Measurements from ENCODE around the gene PHETA1.
"Not testable (repeated sequence)": the region's sequence is repeated elsewhere in the genome, so short reads cannot be mapped to it uniquely, and the experiment has no call there.

PHETA1 gene

DNA sequence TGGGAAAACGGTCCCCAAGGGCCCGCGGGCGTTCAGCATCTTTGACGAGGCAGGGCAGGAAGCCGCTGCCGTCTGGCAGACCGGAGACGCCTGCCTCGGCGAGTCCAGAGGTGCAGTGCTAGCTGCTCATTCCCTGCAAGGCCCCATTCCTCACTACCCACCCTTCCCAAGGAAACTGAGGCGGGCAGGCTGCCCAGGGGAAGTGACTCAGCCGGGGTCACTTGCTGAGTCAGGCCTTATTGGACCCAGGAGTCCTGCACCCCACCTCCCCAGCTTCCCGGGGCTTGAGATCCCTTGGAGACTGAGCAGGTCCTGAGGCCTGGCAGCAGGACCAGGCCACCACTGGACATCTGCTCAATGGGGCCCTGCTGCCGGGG, 40.5 kb upstream of the PHETA1 start:
- Histone ChIP-seq H3K27me3 (ENCODE audit: low read depth) (no peaks in the 10 kb centered on the region), H3K9me3 (no peaks in the 10 kb centered on the region), H3K4me1 (peaks cover 11% of the 10 kb centered on the region; the same call in 1 of the 2 replicates), H3K36me3 (replicated peaks) (no peaks in the 10 kb centered on the region), H3K4me3 (no peak overlapping the region)
- in situ Hi-C loops (cut with MboI; ENCODE audit: low sequenced_read_pairs): no loop called here
- no peak for DNase-seq (ENCODE audit: low spot score in 2 of 2)

DNA sequence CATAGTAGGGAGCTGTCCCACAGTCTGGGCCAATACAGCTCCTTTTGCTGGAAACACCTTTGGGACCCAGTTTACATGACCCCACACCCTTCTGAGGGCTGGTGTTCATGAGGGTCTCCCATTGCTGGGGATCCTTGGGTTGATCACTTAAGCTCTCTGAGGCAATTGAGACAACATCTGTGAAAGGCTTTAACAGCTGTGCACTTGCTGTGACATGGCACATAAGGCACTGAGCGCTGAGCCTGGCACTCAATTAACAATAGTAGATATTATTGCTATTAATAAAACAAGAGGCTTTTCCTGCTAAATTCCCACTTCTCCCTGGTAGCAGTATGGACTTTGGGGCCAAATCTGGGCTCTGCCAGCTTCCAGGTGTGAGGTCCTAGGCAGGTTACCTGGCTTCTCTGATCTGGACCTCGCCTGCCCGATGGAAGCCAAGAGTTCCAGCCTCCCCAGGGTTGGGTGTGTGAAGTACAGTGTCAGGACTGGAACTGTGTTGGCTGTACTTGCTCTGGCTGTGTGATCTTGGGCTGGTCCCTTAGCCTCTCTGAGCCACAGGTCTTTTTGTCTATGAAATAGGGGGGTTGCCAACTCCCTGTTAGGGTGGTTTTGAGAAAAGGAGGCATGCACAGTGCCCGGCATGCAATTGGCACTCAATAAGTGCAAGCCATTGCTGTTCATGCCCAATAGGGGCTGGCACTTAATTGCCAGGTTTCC, 39.9 kb upstream of the PHETA1 start:
- Histone ChIP-seq H3K4me1 (peaks cover 11% of the 10 kb centered on the region; the same call in 1 of the 2 replicates), H3K9me3 (no peaks in the 10 kb centered on the region), H3K27me3 (ENCODE audit: low read depth) (no peaks in the 10 kb centered on the region), H3K4me3 (no peak overlapping the region), H3K36me3 (replicated peaks) (no peaks in the 10 kb centered on the region)
- DNase-seq (ENCODE audit: low spot score in 2 of 2): no peak
- in situ Hi-C loops (cut with MboI; ENCODE audit: low sequenced_read_pairs): no loop called here

DNA sequence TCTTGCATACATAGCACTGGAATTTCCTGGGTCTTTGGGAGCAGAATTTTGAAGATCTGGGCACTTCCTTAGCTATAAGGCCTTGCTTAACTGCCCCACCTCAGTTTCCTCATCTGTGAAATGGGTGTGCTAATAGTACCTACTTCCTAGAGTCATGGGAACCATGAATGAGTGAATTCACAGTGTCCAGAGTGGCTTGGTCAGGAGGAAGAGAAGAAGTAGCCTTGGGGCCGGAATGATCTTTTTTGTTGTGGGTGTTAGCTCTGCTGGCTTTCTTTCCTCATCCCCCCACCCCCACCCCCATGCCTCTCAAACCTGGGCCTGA, 39.2 kb upstream of the PHETA1 start:
- no peak overlapping the region for H3K4me3 ChIP-seq
- no peaks in the 10 kb centered on the region for H3K9me3 ChIP-seq
- no peak for DNase-seq (ENCODE audit: low spot score in 2 of 2)
- H3K4me1 ChIP-seq: peaks cover 11% of the 10 kb centered on the region; the same call in 1 of the 2 replicates
- H3K36me3 ChIP-seq (replicated peaks): no peaks in the 10 kb centered on the region
- in situ Hi-C loops (cut with MboI; ENCODE audit: low sequenced_read_pairs): no loop called here
- no peaks in the 10 kb centered on the region for H3K27me3 ChIP-seq (ENCODE audit: low read depth)

DNA sequence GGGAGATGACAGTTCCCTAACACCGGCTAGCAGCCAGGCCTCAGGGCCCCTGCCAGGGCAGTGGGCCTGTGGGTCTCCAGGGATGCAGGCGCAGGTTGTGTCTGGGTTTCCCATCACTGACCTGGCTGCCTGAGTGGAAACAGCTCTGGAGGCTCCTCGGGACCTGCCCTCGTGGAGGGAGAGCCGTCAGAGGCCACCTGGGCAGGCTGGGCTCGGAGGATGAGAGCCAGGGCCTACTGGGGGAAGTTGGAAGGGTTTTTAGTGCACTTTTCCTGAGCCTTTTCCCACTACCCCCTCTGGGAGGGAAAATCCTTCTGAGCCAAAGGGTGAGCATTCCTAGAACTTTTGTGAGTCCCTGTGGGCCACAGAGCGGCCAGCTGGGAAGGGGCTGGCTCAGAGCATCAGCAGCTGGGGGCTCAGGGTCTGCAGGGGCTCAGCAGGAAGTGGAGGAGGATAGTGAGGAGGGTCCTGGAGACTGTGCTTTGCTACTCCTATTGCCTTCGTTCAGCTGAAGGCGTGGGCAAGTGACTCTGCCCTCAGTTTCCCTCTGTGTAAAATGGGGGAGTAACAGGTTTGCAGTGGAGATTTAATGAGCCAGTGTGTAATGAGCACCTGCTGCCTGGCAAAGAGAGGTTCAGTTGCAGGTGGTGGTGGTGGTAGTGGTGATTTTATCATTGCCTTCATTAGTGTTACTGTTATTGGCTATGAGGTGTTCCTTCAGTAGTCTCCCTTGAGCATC, 38.7 kb upstream of the PHETA1 start:
- H3K9me3 ChIP-seq: no peaks in the 10 kb centered on the region
- in situ Hi-C loops (cut with MboI; ENCODE audit: low sequenced_read_pairs): no loop called here
- H3K36me3 ChIP-seq (replicated peaks): no peaks in the 10 kb centered on the region
- H3K4me3 ChIP-seq: peak overlapping the region; percentile 66
- H3K4me1 ChIP-seq: peaks cover 11% of the 10 kb centered on the region; the same call in 1 of the 2 replicates
- H3K27me3 ChIP-seq (ENCODE audit: low read depth): no peaks in the 10 kb centered on the region
- peak in 1 of 2 experiments; percentile 22 for DNase-seq (ENCODE audit: low spot score in 2 of 2)

DNA sequence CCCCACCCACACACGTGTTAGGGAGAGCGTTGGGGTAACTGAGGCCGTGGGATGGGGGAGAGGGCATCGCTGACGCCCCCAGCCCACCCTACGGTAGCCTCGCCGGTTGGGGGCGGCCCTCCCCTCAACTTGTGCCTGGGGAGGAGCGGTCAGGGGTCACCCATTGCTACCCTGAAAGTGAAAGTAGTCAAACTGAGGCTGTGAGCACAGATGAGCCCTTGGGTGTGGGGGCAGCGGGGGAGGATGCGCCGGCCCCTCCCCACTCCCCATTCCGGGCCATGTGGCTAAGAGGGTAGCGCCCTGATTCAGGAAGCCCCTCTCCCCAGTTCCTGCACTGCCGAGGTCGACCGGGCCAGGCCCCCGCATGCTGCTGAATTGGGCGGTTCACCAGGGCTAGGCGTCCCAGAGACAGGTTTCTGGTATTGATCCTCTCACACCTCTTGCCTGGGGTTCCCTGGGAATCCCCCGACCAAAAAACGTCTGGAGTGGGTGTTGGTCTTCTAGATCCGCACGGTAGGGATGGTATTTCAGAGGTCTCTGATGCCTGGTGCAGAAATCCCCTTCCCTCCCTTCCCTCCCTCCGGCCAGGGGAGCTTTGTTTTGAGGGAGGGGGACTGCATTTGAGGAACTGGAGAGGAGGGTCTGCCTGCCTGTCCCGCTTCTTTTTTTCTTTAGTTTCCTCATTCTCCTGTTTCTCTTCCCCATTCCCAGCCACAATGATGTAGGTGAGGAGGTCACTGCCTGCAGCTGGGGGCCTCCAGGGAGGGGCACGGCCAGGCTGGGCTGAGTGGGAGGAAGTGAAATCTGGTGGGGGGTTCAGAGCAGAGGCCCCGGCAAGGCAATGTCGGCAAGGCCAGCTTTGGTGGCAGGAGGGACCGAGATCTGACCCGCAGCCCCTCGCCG, 37.8 kb upstream of the PHETA1 start:
- in situ Hi-C loops (cut with MboI; ENCODE audit: low sequenced_read_pairs): no loop called here
- Histone ChIP-seq H3K36me3 (replicated peaks) (no peaks in the 10 kb centered on the region), H3K27me3 (ENCODE audit: low read depth) (no peaks in the 10 kb centered on the region), H3K4me1 (peaks cover 11% of the 10 kb centered on the region; the same call in 1 of the 2 replicates), H3K9me3 (no peaks in the 10 kb centered on the region), H3K4me3 (peak overlapping the region; percentile 66)
- peak in 1 of 2 experiments; percentile 36 for DNase-seq (ENCODE audit: low spot score in 2 of 2)

DNA sequence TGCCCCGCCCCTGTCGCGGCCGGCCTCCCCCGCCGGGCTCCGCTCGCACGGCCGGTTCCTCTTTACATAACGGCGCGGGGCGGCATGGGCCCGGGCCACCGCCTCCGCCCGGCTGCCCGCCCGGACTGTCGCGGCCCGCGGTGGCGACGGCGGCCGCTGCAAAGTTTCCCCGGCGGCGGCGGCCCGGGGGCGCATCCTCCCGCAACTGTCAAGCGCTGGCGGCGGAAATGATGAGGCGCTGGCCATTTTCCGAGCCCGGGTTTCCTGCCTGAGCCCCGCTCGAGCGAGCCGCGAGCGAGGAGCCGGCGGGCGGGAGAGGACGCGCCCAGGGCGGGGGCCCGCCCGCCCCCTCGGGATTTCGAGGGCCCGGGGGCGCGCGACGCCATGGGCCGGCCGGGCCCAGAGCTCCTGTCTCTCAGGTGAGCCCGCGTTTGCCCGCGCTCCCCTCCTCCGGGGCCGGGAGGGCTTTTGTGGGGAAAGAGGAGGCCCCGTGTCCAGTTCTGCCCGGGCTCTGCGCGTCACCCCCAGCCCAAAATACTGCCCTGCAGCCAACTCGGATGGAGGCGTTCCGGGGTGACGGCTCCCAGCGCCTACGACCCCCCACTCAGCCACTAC, 37.1 kb upstream of the PHETA1 start, which contains the start of gene SH2B3:
TSS of gene SH2B3 (plus strand) at position 65 of the 615 bp plus-strand sequence. CDS start 12,223 bp downstream, outside the sequence.
- H3K36me3 ChIP-seq (replicated peaks): no peaks in the 10 kb centered on the region
- no peaks in the 10 kb centered on the region for H3K27me3 ChIP-seq (ENCODE audit: low read depth)
- peaks cover 11% of the 10 kb centered on the region; the same call in 1 of the 2 replicates for H3K4me1 ChIP-seq
- DNase-seq (ENCODE audit: low spot score in 2 of 2): no peak
- no peaks in the 10 kb centered on the region for H3K9me3 ChIP-seq
- in situ Hi-C loops (cut with MboI; ENCODE audit: low sequenced_read_pairs): no loop called here
- H3K4me3 ChIP-seq: peak within 1 kb of the TSS; percentile 66

DNA sequence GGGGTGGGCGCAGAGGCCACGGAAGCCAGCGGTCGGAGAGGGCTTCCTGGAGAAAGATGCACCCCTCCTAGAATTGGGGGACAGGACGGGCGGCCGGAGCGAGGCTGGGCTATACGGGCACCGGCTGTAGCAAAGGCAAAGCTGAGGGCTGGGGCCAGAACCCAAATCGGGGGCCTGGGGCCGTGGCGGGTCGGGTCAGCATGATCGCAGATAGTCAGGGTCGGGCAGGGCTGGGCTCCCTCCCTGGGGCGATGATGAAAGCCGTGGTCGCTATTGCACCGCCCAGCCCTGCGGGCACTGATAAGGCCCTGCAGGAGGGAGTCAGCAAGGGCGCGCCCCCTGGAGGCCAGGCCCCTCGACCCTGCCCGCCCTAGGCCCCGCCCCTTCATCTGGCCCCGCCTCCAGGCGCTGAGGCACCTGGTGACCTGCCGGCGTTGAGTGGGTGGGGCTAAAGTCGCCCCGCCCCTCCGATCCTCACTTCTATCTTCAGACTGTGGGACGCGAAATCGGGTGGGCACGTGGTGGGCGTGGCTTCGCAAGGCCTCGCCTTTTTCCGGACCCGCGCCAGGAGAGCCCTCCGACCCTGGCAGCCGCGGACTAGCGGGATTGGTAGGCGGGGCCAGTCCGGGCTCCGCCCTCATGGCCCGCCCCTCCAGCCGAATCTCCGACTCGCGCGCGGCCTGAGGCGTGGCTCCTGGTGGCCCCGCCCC, 36.4 kb upstream of the PHETA1 start:
- H3K4me3 ChIP-seq: peak overlapping the region; percentile 66
- in situ Hi-C loops (cut with MboI; ENCODE audit: low sequenced_read_pairs): no loop called here
- peaks cover 11% of the 10 kb centered on the region; the same call in 1 of the 2 replicates for H3K4me1 ChIP-seq
- peak; percentile 91 to 99 for DNase-seq (ENCODE audit: low spot score in 2 of 2)
- no peaks in the 10 kb centered on the region for H3K9me3 ChIP-seq
- no peaks in the 10 kb centered on the region for H3K27me3 ChIP-seq (ENCODE audit: low read depth)
- H3K36me3 ChIP-seq (replicated peaks): no peaks in the 10 kb centered on the region

DNA sequence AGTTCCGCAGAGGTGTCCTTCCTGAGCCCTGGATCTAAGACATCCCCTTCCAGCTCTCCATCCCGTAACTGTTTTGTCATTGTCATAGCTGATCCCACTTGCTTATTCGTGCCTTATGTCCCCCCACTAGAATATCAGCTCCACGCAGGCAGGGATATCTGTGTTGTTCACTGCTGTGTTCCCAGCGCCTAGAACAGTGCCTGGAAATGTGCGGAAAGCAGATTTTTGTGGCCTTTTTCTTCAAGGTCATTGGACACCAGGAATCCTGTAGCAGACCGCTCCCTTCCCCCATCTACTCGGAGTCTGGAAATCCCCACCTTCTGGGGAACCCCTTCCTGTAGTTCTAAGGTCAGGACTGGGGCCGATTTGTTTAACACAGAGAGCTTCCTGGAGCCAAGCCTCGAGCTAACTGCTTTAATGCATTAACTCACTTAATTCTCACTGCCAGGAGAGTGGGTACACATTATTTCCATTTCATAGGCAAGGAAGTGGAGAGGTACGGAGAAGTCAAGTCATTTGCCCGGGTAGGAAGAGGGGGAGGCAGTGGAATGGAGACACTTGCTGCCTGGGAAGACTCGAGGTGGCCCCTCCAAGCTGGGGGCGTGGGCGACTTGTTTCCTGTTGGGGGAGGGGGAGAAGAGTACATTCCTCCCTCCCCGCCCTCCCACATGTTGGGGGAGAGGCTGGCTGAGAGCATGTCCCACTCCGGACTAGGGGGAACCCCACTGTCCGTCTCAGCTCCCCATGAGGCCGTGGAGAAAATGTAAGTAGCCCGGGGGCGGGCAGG, 35.7 kb upstream of the PHETA1 start:
- Histone ChIP-seq H3K36me3 (replicated peaks) (no peaks in the 10 kb centered on the region), H3K4me3 (peak overlapping the region; percentile 66), H3K9me3 (no peaks in the 10 kb centered on the region), H3K4me1 (peaks cover 11% of the 10 kb centered on the region; the same call in 1 of the 2 replicates), H3K27me3 (ENCODE audit: low read depth) (no peaks in the 10 kb centered on the region)
- in situ Hi-C loops (cut with MboI; ENCODE audit: low sequenced_read_pairs): no loop called here
- no peak for DNase-seq (ENCODE audit: low spot score in 2 of 2)

DNA sequence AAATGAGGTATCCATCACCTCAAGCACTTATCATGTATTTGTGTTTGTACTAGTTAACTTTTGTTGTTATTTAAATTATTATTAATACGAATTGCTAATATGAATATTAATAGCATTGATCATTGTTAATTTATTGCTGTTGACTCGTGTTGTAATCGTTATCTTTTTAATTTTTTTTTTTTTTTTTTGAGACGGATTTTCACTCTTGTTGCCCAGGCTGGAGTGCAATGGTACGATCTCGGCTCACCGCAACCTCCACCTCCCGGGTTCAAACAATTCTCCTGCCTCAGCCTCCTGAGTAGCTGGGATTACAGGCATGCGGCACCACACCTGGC, 33.6 kb upstream of the PHETA1 start:
- in situ Hi-C loops (cut with MboI; ENCODE audit: low sequenced_read_pairs): not testable (repeated sequence)

DNA sequence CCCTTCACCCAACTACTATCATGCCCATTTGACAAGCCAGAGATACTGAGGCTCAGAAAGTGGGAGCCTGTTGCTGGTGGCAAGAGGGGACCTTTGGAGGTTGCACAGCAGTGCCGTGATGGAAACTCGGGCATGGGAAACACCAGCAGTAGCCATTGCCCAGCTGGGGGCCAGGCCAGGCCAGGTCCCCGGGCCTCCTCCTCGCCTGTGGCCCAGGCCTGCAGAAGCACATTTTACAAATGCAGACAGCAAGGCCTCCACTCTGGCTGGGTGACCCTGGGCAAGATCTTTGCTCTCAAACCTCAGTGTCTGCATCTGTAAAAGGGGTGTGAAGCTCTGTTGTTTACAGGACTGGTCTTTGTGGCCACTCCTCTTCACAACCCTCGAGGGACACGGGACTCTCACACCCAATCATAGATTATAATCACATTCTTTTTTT, 32.3 kb upstream of the PHETA1 start:
- in situ Hi-C loops (cut with MboI; ENCODE audit: low sequenced_read_pairs): no loop called here
- H3K4me3 ChIP-seq: no peak overlapping the region
- no peaks in the 10 kb centered on the region for H3K9me3 ChIP-seq
- DNase-seq (ENCODE audit: low spot score in 2 of 2): no peak
- no peaks in the 10 kb centered on the region for H3K36me3 ChIP-seq (replicated peaks)
- H3K27me3 ChIP-seq (ENCODE audit: low read depth): no peaks in the 10 kb centered on the region
- H3K4me1 ChIP-seq: peaks cover 6% of the 10 kb centered on the region; the same call in 1 of the 2 replicates

More for the DNA sequence above, 33.6 kb upstream of the PHETA1 start:
- not testable (repeated sequence) for H3K27me3 ChIP-seq (ENCODE audit: low read depth); H3K4me3 ChIP-seq; H3K36me3 ChIP-seq (replicated peaks); H3K4me1 ChIP-seq; DNase-seq (ENCODE audit: low spot score in 2 of 2); H3K9me3 ChIP-seq

DNA sequence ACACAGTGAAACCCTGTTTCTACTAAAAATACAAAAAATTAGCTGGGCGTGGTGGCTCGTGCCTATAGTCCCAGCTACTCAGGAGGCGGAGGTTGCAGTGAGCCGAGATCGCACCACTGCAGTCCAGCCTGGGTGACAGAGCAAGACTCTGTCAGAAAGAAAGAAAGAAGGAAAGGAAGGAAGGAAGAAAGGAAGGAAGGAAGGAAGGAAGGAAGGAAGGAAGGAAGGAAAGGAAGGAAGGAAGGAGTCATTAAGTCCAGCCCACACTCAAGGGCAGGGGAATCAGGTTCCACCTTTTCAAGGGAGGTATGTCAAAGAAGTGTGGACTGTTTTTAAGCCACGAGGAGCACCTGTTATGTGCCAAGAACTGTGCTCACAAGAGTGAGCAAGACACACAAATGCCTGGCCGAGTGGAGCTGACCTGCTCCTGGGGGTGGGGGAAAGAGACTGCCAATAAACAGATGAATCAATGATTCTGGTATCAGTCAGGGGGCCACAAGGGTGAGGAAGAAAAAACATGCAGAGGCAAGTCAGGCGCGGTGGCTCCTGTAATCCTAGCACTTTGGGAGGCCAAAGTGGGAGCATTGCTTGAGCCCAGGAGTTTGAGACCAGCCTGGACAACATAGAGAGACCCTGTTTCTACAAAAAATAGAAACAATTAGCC, 31.0 kb upstream of the PHETA1 start:
- not testable (repeated sequence) for DNase-seq (ENCODE audit: low spot score in 2 of 2); H3K9me3 ChIP-seq; H3K4me1 ChIP-seq; H3K27me3 ChIP-seq (ENCODE audit: low read depth); H3K36me3 ChIP-seq (replicated peaks); H3K4me3 ChIP-seq
- in situ Hi-C loops (cut with MboI; ENCODE audit: low sequenced_read_pairs): loop anchor here (5.0 kb wide), 1 partner anchor 52 kb away; no protein-coding TSS in a partner anchor

DNA sequence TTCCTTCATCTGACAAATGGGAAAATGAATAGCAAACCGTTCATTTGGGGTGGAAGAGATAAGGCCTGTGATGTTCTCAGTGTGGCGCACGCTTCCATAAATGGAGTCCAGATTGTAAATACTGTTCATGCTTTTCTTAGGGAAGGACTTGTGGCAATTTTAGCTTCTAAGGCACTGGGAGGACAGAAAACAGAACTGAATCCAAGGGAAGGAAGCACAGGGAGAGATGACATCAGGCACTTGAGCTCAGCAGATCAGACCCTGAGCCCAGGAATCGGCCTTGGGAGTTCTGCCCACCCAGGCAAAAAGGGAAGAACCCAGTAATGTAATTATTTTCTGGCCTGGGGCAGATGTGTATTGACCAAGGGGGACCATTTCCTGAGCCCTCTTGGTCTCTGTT, 29.6 kb upstream of the PHETA1 start:
- H3K36me3 ChIP-seq (replicated peaks): no peaks in the 10 kb centered on the region
- H3K9me3 ChIP-seq: no peaks in the 10 kb centered on the region
- H3K4me1 ChIP-seq: no peaks in the 10 kb centered on the region
- H3K27me3 ChIP-seq (ENCODE audit: low read depth): no peaks in the 10 kb centered on the region
- in situ Hi-C loops (cut with MboI; ENCODE audit: low sequenced_read_pairs): loop anchor here (5.0 kb wide), 1 partner anchor 54 kb away; no protein-coding TSS in a partner anchor
- no peak overlapping the region for H3K4me3 ChIP-seq
- no peak for DNase-seq (ENCODE audit: low spot score in 2 of 2)
